Epithelial cell of esophagus (primary cell): ENCODE data around the gene GPR15.

Source experiments
- DNase-seq: peaks from one replicate; pipeline ENCODE4 v3.0.0; 2010; ENCODE audit warnings: low read depth
- H3K4me3 ChIP-seq: 2 replicates; pipeline ENCODE4 v1.5.1; 2011; ENCODE audit warnings: mild to moderate bottlenecking, low read length, control low read depth
- TF ChIP-seq, protein P1 (sequence below): IDR thresholded peaks from 2 replicates; pipeline ENCODE4 v1.5.1; 2011; ENCODE audit warnings: low read depth, mild to moderate bottlenecking, low read length, control low read depth, inconsistent platforms; ENCODE audit not compliant: insufficient read depth; ENCODE audit errors: missing control alignments

The GPR15 gene

DNA sequence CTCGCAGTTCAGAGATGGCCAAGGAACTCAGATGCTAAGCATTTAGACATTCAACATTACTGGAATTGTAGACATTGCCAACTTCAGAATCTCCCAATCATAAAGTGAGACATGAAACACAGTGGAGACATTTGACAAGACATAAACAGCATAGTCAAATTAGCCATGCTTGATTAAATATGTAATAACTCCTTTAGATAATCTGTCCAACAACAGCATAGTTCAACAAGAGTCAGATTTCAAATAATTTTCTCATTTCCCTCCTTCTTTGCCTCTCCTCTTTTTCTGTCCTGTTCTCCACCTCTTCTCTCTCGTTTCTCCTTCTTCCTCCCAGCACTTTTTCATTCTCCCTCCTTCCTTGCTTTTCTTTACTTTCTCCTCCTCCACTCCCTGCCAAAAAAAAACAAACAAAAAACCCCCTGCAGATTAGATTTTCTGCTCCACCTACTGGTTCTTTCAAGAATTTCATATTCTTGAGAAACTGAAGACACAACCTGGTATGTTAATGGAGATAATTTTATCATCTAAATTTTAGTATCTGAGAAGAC, 41.5 kb downstream of the GPR15 start:
- peak; percentile 22 for DNase-seq
- no peak overlapping the region for H3K4me3 ChIP-seq
- TF ChIP-seq, protein P1, sequence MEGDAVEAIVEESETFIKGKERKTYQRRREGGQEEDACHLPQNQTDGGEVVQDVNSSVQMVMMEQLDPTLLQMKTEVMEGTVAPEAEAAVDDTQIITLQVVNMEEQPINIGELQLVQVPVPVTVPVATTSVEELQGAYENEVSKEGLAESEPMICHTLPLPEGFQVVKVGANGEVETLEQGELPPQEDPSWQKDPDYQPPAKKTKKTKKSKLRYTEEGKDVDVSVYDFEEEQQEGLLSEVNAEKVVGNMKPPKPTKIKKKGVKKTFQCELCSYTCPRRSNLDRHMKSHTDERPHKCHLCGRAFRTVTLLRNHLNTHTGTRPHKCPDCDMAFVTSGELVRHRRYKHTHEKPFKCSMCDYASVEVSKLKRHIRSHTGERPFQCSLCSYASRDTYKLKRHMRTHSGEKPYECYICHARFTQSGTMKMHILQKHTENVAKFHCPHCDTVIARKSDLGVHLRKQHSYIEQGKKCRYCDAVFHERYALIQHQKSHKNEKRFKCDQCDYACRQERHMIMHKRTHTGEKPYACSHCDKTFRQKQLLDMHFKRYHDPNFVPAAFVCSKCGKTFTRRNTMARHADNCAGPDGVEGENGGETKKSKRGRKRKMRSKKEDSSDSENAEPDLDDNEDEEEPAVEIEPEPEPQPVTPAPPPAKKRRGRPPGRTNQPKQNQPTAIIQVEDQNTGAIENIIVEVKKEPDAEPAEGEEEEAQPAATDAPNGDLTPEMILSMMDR = peak; percentile 53

DNA sequence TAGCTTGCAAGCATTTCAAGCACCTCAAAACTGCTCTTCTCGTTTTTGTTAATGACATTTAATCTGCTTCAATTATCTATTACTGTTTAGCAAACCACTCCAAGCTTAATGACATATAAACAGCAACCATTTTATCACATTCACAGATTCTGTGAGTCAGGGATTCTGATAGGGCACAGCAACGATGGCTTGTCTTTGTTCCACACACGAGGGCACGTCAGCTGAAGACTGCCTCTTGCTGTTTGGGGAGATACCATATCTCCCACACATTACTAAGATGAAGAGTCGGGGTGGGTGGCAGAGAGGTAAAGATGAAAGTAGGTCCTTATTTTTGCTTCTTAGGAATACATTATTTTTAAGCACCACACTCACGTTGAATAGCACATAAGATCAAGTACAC, 42.4 kb downstream of the GPR15 start:
- H3K4me3 ChIP-seq = no peak overlapping the region
- TF ChIP-seq, protein P1 = no peak
- DNase-seq = no peak

DNA sequence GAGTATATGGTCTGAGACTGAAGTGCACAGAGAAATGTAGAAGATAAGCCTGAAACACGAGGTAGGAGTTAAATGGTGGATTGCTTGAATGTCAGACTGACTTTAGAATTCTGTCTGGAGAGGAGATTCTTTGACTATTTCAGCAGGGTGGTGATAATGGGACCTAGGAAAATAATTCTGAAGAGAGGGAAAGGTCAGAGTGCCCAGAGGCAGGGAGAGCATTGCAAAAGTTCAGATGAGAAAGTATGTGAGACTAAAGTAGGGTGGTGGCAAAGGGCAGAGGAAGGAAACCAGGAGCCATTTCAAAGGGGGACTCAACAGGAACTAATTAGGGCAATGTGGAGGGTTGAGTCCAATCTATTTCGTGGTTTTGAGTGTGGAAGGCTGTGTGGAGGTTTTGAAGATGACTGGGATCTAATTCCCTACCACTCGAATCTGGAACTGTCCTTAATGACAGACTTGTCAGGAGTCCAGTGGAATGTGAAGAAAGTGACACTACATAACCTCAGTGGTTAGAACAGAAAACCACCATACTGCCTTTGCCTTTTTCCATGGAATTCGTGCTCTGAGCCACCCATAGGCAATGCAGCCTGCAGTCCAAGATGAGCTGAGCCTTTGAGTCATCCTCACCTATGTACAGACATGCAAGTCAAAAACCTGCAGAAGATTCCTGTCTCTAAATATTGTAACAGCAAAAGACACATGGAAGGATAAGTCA, 45.6 kb downstream of the GPR15 start:
- TF ChIP-seq, protein P1 = no peak
- peak; percentile 77 for DNase-seq
- H3K4me3 ChIP-seq = no peak overlapping the region

DNA sequence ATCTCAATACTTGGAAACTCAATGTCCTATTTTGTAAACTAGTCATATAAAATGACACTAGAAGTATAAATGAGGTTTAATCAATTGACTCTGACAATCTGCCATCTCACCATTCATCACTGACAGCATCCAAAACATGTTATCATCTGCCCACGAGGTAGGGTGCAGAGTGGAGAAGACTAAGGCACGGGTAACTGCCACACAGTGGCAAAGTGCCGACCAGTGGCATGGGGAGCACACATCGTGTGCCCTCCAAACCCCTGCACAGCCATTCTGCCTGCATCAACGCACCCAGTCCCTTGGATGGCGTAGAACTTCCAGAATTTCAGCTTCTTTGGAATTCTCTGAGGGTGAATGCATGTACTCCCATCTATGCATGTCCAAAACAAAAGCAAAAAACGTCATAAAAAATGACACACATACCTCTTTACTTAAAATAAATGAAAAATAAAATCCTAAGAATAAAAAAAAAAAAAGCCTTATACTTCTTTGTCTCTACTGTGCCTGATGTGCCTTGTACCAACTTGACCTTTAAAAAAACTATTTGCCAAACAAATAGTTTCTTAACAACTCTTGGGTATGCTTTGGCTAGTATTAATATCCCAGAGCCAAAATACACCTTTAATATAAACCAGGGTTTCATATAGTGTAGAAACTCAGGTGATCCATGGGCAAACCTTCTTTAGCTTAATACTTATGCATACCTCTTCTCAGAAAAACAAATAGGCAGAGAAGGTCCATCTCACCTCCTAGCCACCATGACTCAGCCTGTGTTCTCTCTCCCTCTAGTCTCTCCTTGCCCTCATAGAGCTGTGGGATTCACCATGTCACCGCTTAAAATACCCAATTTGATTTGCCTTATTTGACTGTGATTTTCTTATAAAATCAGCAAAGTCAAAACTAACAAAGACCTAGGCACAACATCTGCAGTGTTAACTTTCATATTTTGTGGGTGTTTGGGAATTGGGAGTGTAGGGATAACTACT, 48.9 kb downstream of the GPR15 start:
- TF ChIP-seq, protein P1 = no peak
- no peak for DNase-seq
- no peak overlapping the region for H3K4me3 ChIP-seq

DNA sequence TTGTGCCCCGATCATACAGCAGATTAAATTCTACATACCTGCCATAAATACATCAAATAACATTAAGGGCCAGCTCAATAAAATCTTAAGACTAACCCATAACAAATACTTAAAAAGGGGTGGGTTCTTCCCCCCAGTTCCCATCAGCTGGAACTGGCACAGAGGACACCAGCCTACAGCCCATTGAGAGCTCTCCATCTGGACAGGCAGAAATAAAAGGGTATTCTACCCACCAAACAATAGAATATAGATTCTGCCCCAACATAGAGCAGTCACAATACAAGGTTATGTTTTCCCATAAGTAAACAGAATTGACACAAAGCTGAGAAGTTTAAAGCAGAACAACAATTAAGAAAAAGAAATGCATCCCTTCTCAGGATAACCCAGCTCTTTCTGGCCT, 49.7 kb downstream of the GPR15 start:
- TF ChIP-seq, protein P1 = no peak
- H3K4me3 ChIP-seq = no peak overlapping the region

DNA sequence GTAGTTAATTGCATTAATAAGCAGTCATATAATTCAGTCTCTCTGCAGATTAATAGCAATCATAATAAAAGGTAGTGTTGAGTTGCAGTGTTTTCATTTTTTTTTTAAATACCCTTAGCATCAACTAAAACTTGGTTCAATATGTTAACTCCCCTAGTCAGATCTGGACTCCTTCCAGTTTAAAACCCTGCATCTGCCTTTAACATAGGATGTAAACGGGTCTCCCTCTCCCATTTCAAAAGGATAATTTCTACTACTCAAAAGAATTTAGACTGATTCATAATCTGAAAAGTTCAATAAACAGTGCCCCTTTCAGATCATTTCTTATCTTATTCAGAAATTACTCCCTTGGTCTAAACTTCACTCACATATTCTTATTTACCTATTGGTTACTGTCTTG, 50.3 kb downstream of the GPR15 start:
- DNase-seq = no peak
- TF ChIP-seq, protein P1 = no peak
- no peak overlapping the region for H3K4me3 ChIP-seq

More for the DNA sequence above, 49.7 kb downstream of the GPR15 start:
- DNase-seq = no peak
